ENCODE results near the gene CNOT4. TPM values are rescaled to one million over a fixed set of nuclear protein-coding genes. Genes with fewer than 3 reads are reported as not detected.

Gene CNOT4
- total and polyA plus RNA-seq, 10 of the 15 experiments (the other 5 are each of a cell fraction or from before 2014, with no cell fraction given) = 9.4 to 29.6 (median 16.6) TPM

DNA sequence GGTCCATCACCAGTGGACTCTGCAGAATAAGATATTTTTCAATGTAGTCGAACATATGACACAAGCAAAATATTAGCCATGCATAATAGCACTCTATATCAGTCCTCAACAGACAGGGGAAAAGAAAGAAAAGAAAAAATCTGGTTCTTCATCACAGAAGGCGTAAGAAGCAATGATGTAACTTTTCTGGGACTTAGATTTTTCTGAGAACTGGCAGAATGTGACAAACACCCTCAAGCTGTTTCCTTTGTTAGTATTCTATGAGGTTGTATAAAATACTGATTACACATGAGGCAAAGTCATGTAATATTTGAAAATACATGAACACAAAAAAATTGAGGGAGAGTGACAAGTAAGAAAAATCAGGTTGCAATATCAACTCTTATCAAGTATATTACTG is 84.9 kb downstream of the CNOT4 start (continued):
- TF ChIP-seq, protein P1, sequence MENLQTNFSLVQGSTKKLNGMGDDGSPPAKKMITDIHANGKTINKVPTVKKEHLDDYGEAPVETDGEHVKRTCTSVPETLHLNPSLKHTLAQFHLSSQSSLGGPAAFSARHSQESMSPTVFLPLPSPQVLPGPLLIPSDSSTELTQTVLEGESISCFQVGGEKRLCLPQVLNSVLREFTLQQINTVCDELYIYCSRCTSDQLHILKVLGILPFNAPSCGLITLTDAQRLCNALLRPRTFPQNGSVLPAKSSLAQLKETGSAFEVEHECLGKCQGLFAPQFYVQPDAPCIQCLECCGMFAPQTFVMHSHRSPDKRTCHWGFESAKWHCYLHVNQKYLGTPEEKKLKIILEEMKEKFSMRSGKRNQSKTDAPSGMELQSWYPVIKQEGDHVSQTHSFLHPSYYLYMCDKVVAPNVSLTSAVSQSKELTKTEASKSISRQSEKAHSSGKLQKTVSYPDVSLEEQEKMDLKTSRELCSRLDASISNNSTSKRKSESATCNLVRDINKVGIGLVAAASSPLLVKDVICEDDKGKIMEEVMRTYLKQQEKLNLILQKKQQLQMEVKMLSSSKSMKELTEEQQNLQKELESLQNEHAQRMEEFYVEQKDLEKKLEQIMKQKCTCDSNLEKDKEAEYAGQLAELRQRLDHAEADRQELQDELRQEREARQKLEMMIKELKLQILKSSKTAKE (IDR thresholded peaks at IDR 0.05; ENCODE audit: low read depth, poor library complexity, severe bottlenecking) = no peak
- TF ChIP-seq EP300 (IDR thresholded peaks at IDR 0.05; ENCODE audit: borderline replicate concordance in 1 of 2, control insufficient read depth in 1 of 2, low read depth in 2 of 2, low read length in 2 of 2) (no peak), ZBED1 (IDR thresholded peaks at IDR 0.05; ENCODE audit: borderline replicate concordance) (no peak)

DNA sequence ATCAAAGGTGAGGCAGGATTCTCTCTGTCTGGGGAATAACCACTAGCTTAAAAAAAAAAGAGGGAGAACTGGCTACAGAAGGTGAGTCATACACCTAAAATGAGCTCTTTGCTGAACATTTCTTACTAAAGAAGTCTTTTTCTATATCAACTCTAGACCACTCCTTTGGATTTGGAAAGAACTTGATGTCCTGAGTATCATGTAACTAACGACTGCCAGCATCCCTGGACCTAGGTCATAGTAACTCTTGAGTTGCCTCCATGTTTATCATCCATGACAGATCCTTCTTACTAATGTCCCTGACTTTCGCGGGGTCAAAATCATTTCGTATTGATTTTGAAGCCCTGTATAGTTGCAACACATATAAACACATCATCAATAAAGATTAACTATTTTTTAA is 89.1 kb downstream of the CNOT4 start:
- no peak overlapping the region for H3K4me3 ChIP-seq
- WGBS (ENCODE audit: insufficient coverage, insufficient replicate concordance, low lambda C conversion rate, missing lambda C conversion rate) = 78% methylated on average over 4 of the region's 4 CpGs
- ChIA-PET POLR2A (no interaction called here), RAD21 (ENCODE audit: unreplicated experiment) (interaction anchor here (0.7 kb wide), 1 partner anchor 147 kb away, joined by 3 read pairs; no protein-coding TSS in a partner anchor), CTCF (interaction anchor here (0.6 to 1.6 kb wide), 4 partner anchors 15 to 906 kb away, joined by 3 to 4 read pairs (median 3); no protein-coding TSS in a partner anchor), SMC1A (ENCODE audit: uncharacterized antibody, unreplicated experiment) (interaction anchor here (0.7 to 1.2 kb wide), 2 partner anchors 12 to 40 kb away, joined by 3 read pairs; no protein-coding TSS in a partner anchor)
- peaks cover 4% of the 10 kb centered on the region for H3K79me2 ChIP-seq (ENCODE audit: control insufficient read depth, insufficient read depth, low read length)
- ATAC-seq (no peak), FAIRE-seq (no peak), DNase-seq (ENCODE audit: low read depth, low spot score) (no peak)
- intact Hi-C loops (cut with micrococcal nuclease; ENCODE audit: unreplicated experiment) (no loop called here), in situ Hi-C loops (cut with MboI) (no loop called here)
- H4K20me1 ChIP-seq (ENCODE audit: control insufficient read depth, insufficient read depth) = no peaks in the 10 kb centered on the region
- H3K4me1 ChIP-seq (ENCODE audit: control insufficient read depth, insufficient read depth, low read length) = no peaks in the 10 kb centered on the region
- no peak overlapping the region for H2AFZ ChIP-seq (ENCODE audit: control insufficient read depth, low read depth, low read length)
- H3K27ac ChIP-seq (ENCODE audit: control insufficient read depth, insufficient read depth) = no peak overlapping the region
- H3K9me3 ChIP-seq (replicated peaks; ENCODE audit: control insufficient read depth, insufficient read depth, low read length) = no peaks in the 10 kb centered on the region
- no peaks in the 10 kb centered on the region for H3K27me3 ChIP-seq (replicated peaks in 1 of 2; ENCODE audit: control insufficient read depth in 2 of 2, insufficient read depth in 2 of 2, low read length in 1 of 2)
- no TSS peak for BruUV-seq (replicated peaks)
- peaks cover 4 to 15% of the 10 kb centered on the region in 2 experiments; a peak in 2 of 4 replicates for H3K36me3 ChIP-seq (ENCODE audit: control insufficient read depth in 2 of 2, insufficient read depth in 2 of 2, low read length in 1 of 2)
- no peak overlapping the region for H3K9ac ChIP-seq (ENCODE audit: control insufficient read depth, insufficient read depth, low read length)
- no peak overlapping the region for H3K4me2 ChIP-seq (ENCODE audit: control insufficient read depth, insufficient read depth)
- TF ChIP-seq POU2F2 (IDR thresholded peaks at IDR 0.05; ENCODE audit: borderline replicate concordance, low read depth, low read length) = no peak
- TF ChIP-seq, protein P2, sequence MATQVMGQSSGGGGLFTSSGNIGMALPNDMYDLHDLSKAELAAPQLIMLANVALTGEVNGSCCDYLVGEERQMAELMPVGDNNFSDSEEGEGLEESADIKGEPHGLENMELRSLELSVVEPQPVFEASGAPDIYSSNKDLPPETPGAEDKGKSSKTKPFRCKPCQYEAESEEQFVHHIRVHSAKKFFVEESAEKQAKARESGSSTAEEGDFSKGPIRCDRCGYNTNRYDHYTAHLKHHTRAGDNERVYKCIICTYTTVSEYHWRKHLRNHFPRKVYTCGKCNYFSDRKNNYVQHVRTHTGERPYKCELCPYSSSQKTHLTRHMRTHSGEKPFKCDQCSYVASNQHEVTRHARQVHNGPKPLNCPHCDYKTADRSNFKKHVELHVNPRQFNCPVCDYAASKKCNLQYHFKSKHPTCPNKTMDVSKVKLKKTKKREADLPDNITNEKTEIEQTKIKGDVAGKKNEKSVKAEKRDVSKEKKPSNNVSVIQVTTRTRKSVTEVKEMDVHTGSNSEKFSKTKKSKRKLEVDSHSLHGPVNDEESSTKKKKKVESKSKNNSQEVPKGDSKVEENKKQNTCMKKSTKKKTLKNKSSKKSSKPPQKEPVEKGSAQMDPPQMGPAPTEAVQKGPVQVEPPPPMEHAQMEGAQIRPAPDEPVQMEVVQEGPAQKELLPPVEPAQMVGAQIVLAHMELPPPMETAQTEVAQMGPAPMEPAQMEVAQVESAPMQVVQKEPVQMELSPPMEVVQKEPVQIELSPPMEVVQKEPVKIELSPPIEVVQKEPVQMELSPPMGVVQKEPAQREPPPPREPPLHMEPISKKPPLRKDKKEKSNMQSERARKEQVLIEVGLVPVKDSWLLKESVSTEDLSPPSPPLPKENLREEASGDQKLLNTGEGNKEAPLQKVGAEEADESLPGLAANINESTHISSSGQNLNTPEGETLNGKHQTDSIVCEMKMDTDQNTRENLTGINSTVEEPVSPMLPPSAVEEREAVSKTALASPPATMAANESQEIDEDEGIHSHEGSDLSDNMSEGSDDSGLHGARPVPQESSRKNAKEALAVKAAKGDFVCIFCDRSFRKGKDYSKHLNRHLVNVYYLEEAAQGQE (IDR thresholded peaks at IDR 0.05; ENCODE audit: low read depth, low read length) = no peak
- TF ChIP-seq SREBF2 (IDR thresholded peaks at IDR 0.05; ENCODE audit: low read length) = no peak
- TF ChIP-seq, protein P3, sequence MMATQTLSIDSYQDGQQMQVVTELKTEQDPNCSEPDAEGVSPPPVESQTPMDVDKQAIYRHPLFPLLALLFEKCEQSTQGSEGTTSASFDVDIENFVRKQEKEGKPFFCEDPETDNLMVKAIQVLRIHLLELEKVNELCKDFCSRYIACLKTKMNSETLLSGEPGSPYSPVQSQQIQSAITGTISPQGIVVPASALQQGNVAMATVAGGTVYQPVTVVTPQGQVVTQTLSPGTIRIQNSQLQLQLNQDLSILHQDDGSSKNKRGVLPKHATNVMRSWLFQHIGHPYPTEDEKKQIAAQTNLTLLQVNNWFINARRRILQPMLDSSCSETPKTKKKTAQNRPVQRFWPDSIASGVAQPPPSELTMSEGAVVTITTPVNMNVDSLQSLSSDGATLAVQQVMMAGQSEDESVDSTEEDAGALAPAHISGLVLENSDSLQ (IDR thresholded peaks at IDR 0.05) = no peak
- TF ChIP-seq CREM (IDR thresholded peaks at IDR 0.05; ENCODE audit: low read depth) = no peak
- no peak for TF ChIP-seq MTA2 (IDR thresholded peaks at IDR 0.05; ENCODE audit: low read depth)
- TF ChIP-seq, protein P4, sequence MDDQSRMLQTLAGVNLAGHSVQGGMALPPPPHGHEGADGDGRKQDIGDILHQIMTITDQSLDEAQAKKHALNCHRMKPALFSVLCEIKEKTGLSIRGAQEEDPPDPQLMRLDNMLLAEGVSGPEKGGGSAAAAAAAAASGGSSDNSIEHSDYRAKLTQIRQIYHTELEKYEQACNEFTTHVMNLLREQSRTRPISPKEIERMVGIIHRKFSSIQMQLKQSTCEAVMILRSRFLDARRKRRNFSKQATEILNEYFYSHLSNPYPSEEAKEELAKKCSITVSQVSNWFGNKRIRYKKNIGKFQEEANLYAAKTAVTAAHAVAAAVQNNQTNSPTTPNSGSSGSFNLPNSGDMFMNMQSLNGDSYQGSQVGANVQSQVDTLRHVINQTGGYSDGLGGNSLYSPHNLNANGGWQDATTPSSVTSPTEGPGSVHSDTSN (IDR thresholded peaks at IDR 0.05; ENCODE audit: insufficient replicate concordance, low read depth, low read length) = no peak
- TF ChIP-seq ZNF24 (IDR thresholded peaks at IDR 0.05) = no peak

Data from GM12878 (cell line).